ENCODE data around the gene C1orf35. TPM values are rescaled to one million over a fixed set of nuclear protein-coding genes. Genes with fewer than 3 reads are reported as not detected.

C1orf35 gene
- total and polyA plus RNA-seq, 2 experiments from 2014 or later: 14.0 to 67.6 TPM

- no peak overlapping the region for H3K27ac Mint-ChIP-seq
Measured at GRCh38 chr1:228098323-228098931, 4.7 kb downstream of the C1orf35 start.

More at GRCh38 chr1:228098323-228098931, 4.7 kb downstream of the C1orf35 start:
- Mint-ChIP-seq H3K27me3 (ENCODE audit: insufficient read depth, low read depth, poor library complexity) (peaks cover 23% of the 10 kb centered on the region), H3K4me3 (no peak overlapping the region), H3K4me1 (peaks cover 11% of the 10 kb centered on the region), H3K36me3 (ENCODE audit: low read depth) (peaks cover 61% of the 10 kb centered on the region), H3K9me3 (peaks cover 11% of the 10 kb centered on the region)
- H3F3A ChIP-seq (replicated peaks; ENCODE audit: low read depth): no peaks in the 10 kb centered on the region
- no peak overlapping the region for H2AFZ ChIP-seq
- H3K4me3 ChIP-seq: no peak overlapping the region
- no peak overlapping the region; the same call in 1 of the 2 replicates for H3K27ac ChIP-seq (ENCODE audit: low read depth)
- H4K20me1 ChIP-seq (replicated peaks; ENCODE audit: insufficient read depth): peaks cover 33% of the 10 kb centered on the region
- H3K27me3 ChIP-seq (ENCODE audit: insufficient read depth): no peaks in the 10 kb centered on the region
- ATAC-seq (no peak), DNase-seq (ENCODE audit: low spot score) (no peak)
- no peaks in the 10 kb centered on the region for H3K4me1 ChIP-seq (ENCODE audit: insufficient read depth)
- peaks cover 3% of the 10 kb centered on the region; the same call in 1 of the 2 replicates for H3K36me3 ChIP-seq (ENCODE audit: insufficient read depth)
- no peaks in the 10 kb centered on the region for H3K9me2 ChIP-seq (ENCODE audit: insufficient read depth)
- no peak overlapping the region for H3K4me2 ChIP-seq
- TF ChIP-seq ZNF462 (CRISPR knock-in tag; IDR thresholded peaks at IDR 0.05): no peak
- no peak for TF ChIP-seq NANOG (IDR thresholded peaks at IDR 0.05; ENCODE audit: borderline replicate concordance)
- no peak for TF ChIP-seq EZH2phosphoT487 (IDR thresholded peaks at IDR 0.05; ENCODE audit: unreplicated experiment)
- no peak for TF ChIP-seq STAT1 (IDR thresholded peaks at IDR 0.05; ENCODE audit: unreplicated experiment)
- TF ChIP-seq EZH2 (IDR thresholded peaks at IDR 0.05; ENCODE audit: low read depth, unreplicated experiment): no peak
- no peak; the same call in 1 of the 2 replicates for TF ChIP-seq POLR2AphosphoS5 (IDR thresholded peaks at IDR 0.05; ENCODE audit: low read depth)
- no peak for TF ChIP-seq ZNF331 (CRISPR knock-in tag; IDR thresholded peaks at IDR 0.05; ENCODE audit: low read depth)
- TF ChIP-seq CTCF (conservative IDR thresholded peaks at IDR 0.05; ENCODE audit: low read depth in 2 of 2): no peak
- TF ChIP-seq CREB1 (CRISPR knock-in tag; IDR thresholded peaks at IDR 0.05; ENCODE audit: low read depth): no peak
- peaks cover 35% of the 10 kb centered on the region for H3K79me2 ChIP-seq (replicated peaks; ENCODE audit: insufficient read depth)
